Peyer's patch (tissue), 4 donors: ENCODE results near the gene ACADS.

Experiments
- POLR2A ChIP-seq, 2 donors: fragments of 450-650 bp; IDR thresholded peaks; one replicate each; pipeline ENCODE4 v1.5.1; 2017; ENCODE audit warnings: antibody characterized with exemption in 2 of 2, mild to moderate bottlenecking in 2 of 2, moderate library complexity in 2 of 2
- TF ChIP-seq, protein P1 (sequence below), 6 experiments: fragments of 450-650 bp in 4 of 6; fragments of 200-600 bp in 2 of 6; sonication (generic) in 1 of 6; IDR thresholded peaks; one replicate each; pipeline ENCODE4 v1.5.1; 2017 to 2019; ENCODE audit warnings: antibody characterized with exemption in 6 of 6, mild to moderate bottlenecking in 3 of 6, moderate library complexity in 1 of 6

DNA sequence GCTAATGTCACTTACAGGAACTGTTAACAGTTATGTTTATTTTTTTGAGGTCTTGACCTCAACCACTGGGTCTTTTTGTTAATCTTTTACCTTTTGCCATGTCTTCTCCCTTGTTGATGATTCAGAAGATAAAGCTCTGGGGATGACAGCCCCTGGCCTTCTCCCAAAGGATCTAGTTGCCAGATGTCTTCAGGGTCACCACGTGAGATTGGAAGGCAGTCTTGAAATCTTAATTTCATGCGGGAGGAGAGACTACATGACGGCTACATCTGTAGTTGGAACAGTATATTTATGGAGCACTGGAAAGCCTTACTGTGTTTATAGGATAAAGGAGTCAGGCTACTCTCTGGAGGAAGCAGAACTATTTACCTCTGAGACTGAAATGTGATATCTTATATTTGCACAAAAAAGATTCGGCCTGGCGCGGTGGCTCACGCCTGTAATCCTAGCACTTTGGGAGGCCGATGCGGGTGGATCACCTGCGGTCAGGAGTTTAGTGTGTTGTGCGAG lies 33.0 kb upstream of the ACADS start:
- TF ChIP-seq, protein P1, sequence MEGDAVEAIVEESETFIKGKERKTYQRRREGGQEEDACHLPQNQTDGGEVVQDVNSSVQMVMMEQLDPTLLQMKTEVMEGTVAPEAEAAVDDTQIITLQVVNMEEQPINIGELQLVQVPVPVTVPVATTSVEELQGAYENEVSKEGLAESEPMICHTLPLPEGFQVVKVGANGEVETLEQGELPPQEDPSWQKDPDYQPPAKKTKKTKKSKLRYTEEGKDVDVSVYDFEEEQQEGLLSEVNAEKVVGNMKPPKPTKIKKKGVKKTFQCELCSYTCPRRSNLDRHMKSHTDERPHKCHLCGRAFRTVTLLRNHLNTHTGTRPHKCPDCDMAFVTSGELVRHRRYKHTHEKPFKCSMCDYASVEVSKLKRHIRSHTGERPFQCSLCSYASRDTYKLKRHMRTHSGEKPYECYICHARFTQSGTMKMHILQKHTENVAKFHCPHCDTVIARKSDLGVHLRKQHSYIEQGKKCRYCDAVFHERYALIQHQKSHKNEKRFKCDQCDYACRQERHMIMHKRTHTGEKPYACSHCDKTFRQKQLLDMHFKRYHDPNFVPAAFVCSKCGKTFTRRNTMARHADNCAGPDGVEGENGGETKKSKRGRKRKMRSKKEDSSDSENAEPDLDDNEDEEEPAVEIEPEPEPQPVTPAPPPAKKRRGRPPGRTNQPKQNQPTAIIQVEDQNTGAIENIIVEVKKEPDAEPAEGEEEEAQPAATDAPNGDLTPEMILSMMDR (IDR thresholded peaks at IDR 0.05), result no peak
- TF ChIP-seq POLR2A (IDR thresholded peaks at IDR 0.05), result no peak
